T-cell (primary cell): ENCODE results near the gene NEMP1. TPM values are rescaled to one million over a fixed set of nuclear protein-coding genes. Genes with fewer than 3 reads are reported as not detected.

ENCODE experiments used
- ATAC-seq, 4 experiments: fragments of 200-7000 bp in 3 of 4; fragments of 150-1000 bp in 1 of 4; cut with Tn5 transposase; replicated peaks in 1 of 4; 1 replicate in 3 of 4; 2 replicates in 1 of 4; pipeline ENCODE4 v1.10.0; 2021; ENCODE audit warnings: moderate library complexity in 3 of 4, mild to moderate bottlenecking in 2 of 4, moderate number of reproducible peaks in 1 of 4
- CTCF ChIA-PET, 2 donors: fragments of 300-600 bp; sonication (Branson Sonifier 250); formaldehyde crosslinking; loops; one replicate each; lab custom pipeline; 2022; ENCODE audit warnings: antibody characterized with exemption in 2 of 2; lab: Charles Lee
- POLR2A ChIA-PET, 2 donors: fragments of 300-600 bp; sonication (Branson Sonifier 250); formaldehyde crosslinking; loops; one replicate each; lab custom pipeline; 2022; ENCODE audit warnings: antibody characterized with exemption in 2 of 2; lab: Charles Lee
- DNase-seq, 35 experiments: peaks; one replicate each; pipeline versions ENCODE4 v3.0.0 to v3.0.0-alpha.2; 2013 to 2023
- H3K27ac ChIP-seq: one replicate; pipeline ENCODE4 v1.5.1; 2013; ENCODE audit warnings: low read length
- H3K27me3 ChIP-seq, 2 experiments: replicated peaks in 1 of 2; 1 replicate in 1 of 2; 2 replicates in 1 of 2; pipeline versions ENCODE4 v1.6.1 to v1.7.0; 2013; ENCODE audit warnings: low read length in 1 of 2, mixed read lengths in 1 of 2; ENCODE audit not compliant: control insufficient read depth in 2 of 2, insufficient read depth in 2 of 2; ENCODE audit errors: extremely low read depth in 1 of 2
- H3K36me3 ChIP-seq, 2 donors: 1 replicate in 1 of 2; 2 replicates in 1 of 2; pipeline versions ENCODE4 v1.6.1 to v1.7.0; 2013; ENCODE audit warnings: low read length in 1 of 2; ENCODE audit not compliant: control insufficient read depth in 2 of 2, insufficient read depth in 1 of 2; ENCODE audit errors: extremely low read depth in 1 of 2
- H3K4me1 ChIP-seq, 2 experiments: 1 replicate in 1 of 2; 2 replicates in 1 of 2; pipeline versions ENCODE4 v1.6.1 to v1.7.0; 2013; ENCODE audit warnings: low read length in 2 of 2, mixed read lengths in 1 of 2; ENCODE audit not compliant: insufficient read depth in 2 of 2, control insufficient read depth in 1 of 2; ENCODE audit errors: extremely low read depth in 1 of 2
- H3K4me3 ChIP-seq, 2 donors: 1 replicate in 1 of 2; 2 replicates in 1 of 2; pipeline versions ENCODE4 v1.5.1 to v1.7.0; 2013; ENCODE audit warnings: mild to moderate bottlenecking in 2 of 2, low read length in 1 of 2, moderate library complexity in 1 of 2; ENCODE audit not compliant: control insufficient read depth in 1 of 2; ENCODE audit errors: extremely low read depth in 1 of 2
- H3K9me3 ChIP-seq: 2 replicates; pipeline ENCODE4 v1.7.0; 2013
- H3K27ac Mint-ChIP-seq, 2 donors: one replicate each; pipeline ENCODE4 v1.8.0; 2020 to 2021; ENCODE audit warnings: mild to moderate bottlenecking in 2 of 2, mixed read lengths in 2 of 2
- H3K27me3 Mint-ChIP-seq, 2 donors: one replicate each; pipeline ENCODE4 v1.8.0; 2021 to 2022; ENCODE audit warnings: mixed read lengths in 2 of 2
- H3K36me3 Mint-ChIP-seq: one replicate; pipeline ENCODE4 v1.8.0; 2021; ENCODE audit warnings: mixed read lengths
- H3K4me1 Mint-ChIP-seq, 3 donors: one replicate each; pipeline ENCODE4 v1.8.0; 2020 to 2022; ENCODE audit warnings: mixed read lengths in 3 of 3, mild to moderate bottlenecking in 1 of 3
- H3K4me3 Mint-ChIP-seq, 3 donors: one replicate each; pipeline ENCODE4 v1.8.0; 2020 to 2022; ENCODE audit warnings: mild to moderate bottlenecking in 3 of 3, mixed read lengths in 3 of 3, moderate library complexity in 3 of 3
- H3K9me3 Mint-ChIP-seq, 3 donors: one replicate each; pipeline ENCODE4 v1.8.0; 2020 to 2022; ENCODE audit warnings: mixed read lengths in 3 of 3
- WGBS: methylation state at CpG from one replicate; pipeline ENCODE4 v1.1.5; 2013; ENCODE audit warnings: missing lambda C conversion rate; ENCODE audit not compliant: insufficient coverage; 5-methylcytosine and 5-hydroxymethylcytosine counted together
- total RNA-seq, 35 experiments: library from RNA in 6 of 35; stranded (reverse) in 6 of 35; fragments of 120-200 nt in 1 of 35; gene quantifications; one replicate each; pipeline versions ENCODE4 v1.2.1 to v1.2.4 and lab custom pipeline; 2013 to 2026

The NEMP1 gene
- total RNA-seq, 5 donors from 2014 or later (not counting 1 experiment from before 2014, with no cell fraction given): 10.7 to 26.1 (median 19.9) TPM

- H3K27ac Mint-ChIP-seq: no peak overlapping the region
- H3K4me3 Mint-ChIP-seq: no peak overlapping the region
- no peaks in the 10 kb centered on the region for H3K4me1 ChIP-seq
- H3K9me3 Mint-ChIP-seq: no peaks in the 10 kb centered on the region
- H3K36me3 ChIP-seq: no peaks in the 10 kb centered on the region
- no peaks in the 10 kb centered on the region for H3K9me3 ChIP-seq
- no peaks in the 10 kb centered on the region for H3K36me3 Mint-ChIP-seq
- WGBS: 93% methylated on average over 3 of the region's 3 CpGs
- no peak for DNase-seq
- no peak overlapping the region for H3K4me3 ChIP-seq
- ChIA-PET CTCF (no interaction called here), POLR2A (no interaction called here)
- H3K27me3 ChIP-seq: no peaks in the 10 kb centered on the region
- H3K27ac ChIP-seq: no peak overlapping the region
- ATAC-seq: no peak
- peaks cover 5 to 23% (median 6%) of the 10 kb centered on the region in 3 donors for H3K4me1 Mint-ChIP-seq
- H3K27me3 Mint-ChIP-seq: no peaks in the 10 kb centered on the region
Observed at GRCh38 chr12:57037264-57037663, 41.3 kb downstream of the NEMP1 start.

GRCh38 chr12:57033431-57033830, 45.2 kb downstream of the NEMP1 start:
- Histone ChIP-seq H3K27ac (no peak overlapping the region), H3K9me3 (no peaks in the 10 kb centered on the region), H3K4me3 (no peak overlapping the region), H3K27me3 (no peaks in the 10 kb centered on the region), H3K4me1 (peaks cover 14 to 28% of the 10 kb centered on the region in 2 experiments), H3K36me3 (no peaks in the 10 kb centered on the region)
- Mint-ChIP-seq H3K4me3 (no peak overlapping the region), H3K27me3 (no peaks in the 10 kb centered on the region), H3K27ac (no peak overlapping the region), H3K36me3 (no peaks in the 10 kb centered on the region), H3K4me1 (peaks cover 21 to 36% (median 23%) of the 10 kb centered on the region in 3 donors), H3K9me3 (no peaks in the 10 kb centered on the region)
- WGBS: no CpG with 5 or more reads among the region's 3 CpGs
- DNase-seq: no peak
- ATAC-seq: no peak
- ChIA-PET POLR2A (no interaction called here), CTCF (no interaction called here)

GRCh38 chr12:57031789-57032188, 46.8 kb downstream of the NEMP1 start:
- Mint-ChIP-seq H3K4me3 (peak overlapping the region in 1 of 3 donors; percentile 38), H3K9me3 (no peaks in the 10 kb centered on the region), H3K36me3 (no peaks in the 10 kb centered on the region), H3K4me1 (peaks cover 34 to 52% (median 36%) of the 10 kb centered on the region in 3 donors), H3K27me3 (no peaks in the 10 kb centered on the region), H3K27ac (peak overlapping the region; percentile 37 to 57)
- ATAC-seq (no peak), DNase-seq (no peak)
- no peak overlapping the region for H3K27ac ChIP-seq
- no peaks in the 10 kb centered on the region for H3K9me3 ChIP-seq
- no peak overlapping the region for H3K4me3 ChIP-seq
- ChIA-PET CTCF (interaction anchor here (0.7 to 2.2 kb wide), 10 partner anchors 9 to 81 kb away, joined by 3 to 8 read pairs (median 4); no protein-coding TSS in a partner anchor), POLR2A (no interaction called here)
- no peaks in the 10 kb centered on the region for H3K27me3 ChIP-seq
- H3K4me1 ChIP-seq: peaks cover 28 to 44% of the 10 kb centered on the region in 2 experiments
- WGBS: 89% methylated on average over 7 of the region's 7 CpGs
- H3K36me3 ChIP-seq: no peaks in the 10 kb centered on the region

GRCh38 chr12:57031138-57031725, 47.4 kb downstream of the NEMP1 start:
- DNase-seq: peak in 4 of 35 experiments; percentile 3 to 49 (median 18)
- H3K4me1 ChIP-seq: peaks cover 34 to 50% of the 10 kb centered on the region in 2 experiments
- peak; percentile 65 to 85 (median 66) for ATAC-seq
- Mint-ChIP-seq H3K4me3 (peak overlapping the region in 2 of 3 donors; percentile 10 to 59), H3K9me3 (no peaks in the 10 kb centered on the region), H3K36me3 (no peaks in the 10 kb centered on the region), H3K27me3 (no peaks in the 10 kb centered on the region), H3K4me1 (peaks cover 40 to 58% (median 42%) of the 10 kb centered on the region in 3 donors), H3K27ac (peak overlapping the region; percentile 75 to 77)
- no peaks in the 10 kb centered on the region for H3K27me3 ChIP-seq
- H3K27ac ChIP-seq: no peak overlapping the region
- WGBS: 0% methylated on average over 1 of the region's 2 CpGs
- H3K9me3 ChIP-seq: no peaks in the 10 kb centered on the region
- ChIA-PET CTCF (interaction anchor here (0.7 to 2.2 kb wide), 10 partner anchors 9 to 152 kb away, joined by 3 to 8 read pairs (median 4); no protein-coding TSS in a partner anchor), POLR2A (no interaction called here)
- H3K36me3 ChIP-seq: no peaks in the 10 kb centered on the region
- no peak overlapping the region for H3K4me3 ChIP-seq

- ATAC-seq: no peak
- H3K27ac Mint-ChIP-seq: no peak overlapping the region
- no peak for DNase-seq
- POLR2A ChIA-PET: no interaction called here
- peaks cover 42 to 62% (median 45%) of the 10 kb centered on the region in 3 donors for H3K4me1 Mint-ChIP-seq
- WGBS: 91% methylated on average over 6 of the region's 7 CpGs
- H3K9me3 Mint-ChIP-seq: no peaks in the 10 kb centered on the region
- no peak overlapping the region for H3K4me3 Mint-ChIP-seq
- CTCF ChIA-PET: no interaction called here
- H3K27me3 ChIP-seq: no peaks in the 10 kb centered on the region
- H3K4me3 ChIP-seq: no peak overlapping the region
- peaks cover 37 to 55% of the 10 kb centered on the region in 2 experiments for H3K4me1 ChIP-seq
- H3K36me3 Mint-ChIP-seq: no peaks in the 10 kb centered on the region
- H3K9me3 ChIP-seq: no peaks in the 10 kb centered on the region
- no peak overlapping the region for H3K27ac ChIP-seq
- no peaks in the 10 kb centered on the region for H3K27me3 Mint-ChIP-seq
- no peaks in the 10 kb centered on the region for H3K36me3 ChIP-seq
Observed at GRCh38 chr12:57029457-57029856, 49.1 kb downstream of the NEMP1 start.

GRCh38 chr12:57027805-57028153, 50.8 kb downstream of the NEMP1 start:
- no peaks in the 10 kb centered on the region for H3K27me3 Mint-ChIP-seq
- H3K4me1 Mint-ChIP-seq: peaks cover 42 to 70% (median 45%) of the 10 kb centered on the region in 3 donors
- Histone ChIP-seq H3K9me3 (no peaks in the 10 kb centered on the region), H3K4me3 (no peak overlapping the region), H3K36me3 (no peaks in the 10 kb centered on the region), H3K4me1 (peaks cover 37 to 55% of the 10 kb centered on the region in 2 experiments), H3K27me3 (no peaks in the 10 kb centered on the region), H3K27ac (peak overlapping the region; percentile 7)
- DNase-seq (no peak), ATAC-seq (peak in 1 of 4 experiments; percentile 30)
- H3K36me3 Mint-ChIP-seq: no peaks in the 10 kb centered on the region
- H3K4me3 Mint-ChIP-seq: peak overlapping the region in 1 of 3 donors; percentile 64
- peak overlapping the region; percentile 82 to 90 for H3K27ac Mint-ChIP-seq
- no peaks in the 10 kb centered on the region for H3K9me3 Mint-ChIP-seq
- POLR2A ChIA-PET: no interaction called here
- 13% methylated on average over 1 of the region's 5 CpGs for WGBS
- CTCF ChIA-PET: interaction anchor here in 1 of 2 donors (0.9 to 1.5 kb wide), 2 partner anchors 17 to 29 kb away, joined by 4 read pairs; no protein-coding TSS in a partner anchor
